Cardiac muscle cell (in vitro differentiated cells and primary cell): ENCODE results near the gene ANKRD26. TPM values are rescaled to one million over a fixed set of nuclear protein-coding genes. Genes with fewer than 3 reads are reported as not detected.

ENCODE experiments used
- DNase-seq, 2 donors: peaks; one replicate each; pipeline versions ENCODE4 v3.0.0 to v3.0.0-alpha.2; 2010 to 2017; ENCODE audit warnings: low read depth in 1 of 2, low spot score in 1 of 2
- H3K27ac ChIP-seq: fragments of 200-600 bp; sonication (generic); 2 replicates; pipeline ENCODE4 v1.5.1; 2016
- H3K27me3 ChIP-seq: fragments of 200-600 bp; sonication (generic); 2 replicates; pipeline ENCODE4 v1.6.0; 2016; ENCODE audit warnings: control low read depth
- H3K36me3 ChIP-seq: fragments of 200-600 bp; sonication (generic); 2 replicates; pipeline ENCODE4 v1.5.1; 2016; ENCODE audit warnings: control low read depth
- H3K4me1 ChIP-seq: fragments of 200-600 bp; sonication (generic); 2 replicates; pipeline ENCODE4 v1.8.1; 2017; ENCODE audit warnings: low read depth, mild to moderate bottlenecking, mixed run types
- H3K4me3 ChIP-seq: fragments of 200-600 bp; sonication (generic); 2 replicates; pipeline ENCODE4 v1.5.1; 2016; ENCODE audit warnings: mild to moderate bottlenecking
- H3K9me3 ChIP-seq: fragments of 200-600 bp; sonication (generic); 2 replicates; pipeline ENCODE4 v1.5.1; 2017; ENCODE audit warnings: low read depth, mild to moderate bottlenecking, control low read depth
- CTCF ChIP-seq: IDR thresholded peaks from 2 replicates; pipeline ENCODE4 v1.5.1; 2012; ENCODE audit warnings: low read depth, mild to moderate bottlenecking, low read length
- polyA plus RNA-seq: library from polyadenylated mRNA; unstranded; fragments of >200 nt; fragmentation: Nextera tagmentation; extraction: Ambion mirVana; gene quantifications from 2 replicates; pipeline ENCODE4 v1.2.1, GENCODE V29; 2016
- total RNA-seq: library from RNA; depleted of rRNA; stranded (reverse); fragments of >200 nt; gene quantifications from 2 replicates; pipeline ENCODE4 v1.2.3, GENCODE V29; 2016

The ANKRD26 gene
- total RNA-seq (7.1 and 16.1 TPM in 2 replicates), polyA plus RNA-seq (25.0 and 30.9 TPM in 2 replicates)

DNA sequence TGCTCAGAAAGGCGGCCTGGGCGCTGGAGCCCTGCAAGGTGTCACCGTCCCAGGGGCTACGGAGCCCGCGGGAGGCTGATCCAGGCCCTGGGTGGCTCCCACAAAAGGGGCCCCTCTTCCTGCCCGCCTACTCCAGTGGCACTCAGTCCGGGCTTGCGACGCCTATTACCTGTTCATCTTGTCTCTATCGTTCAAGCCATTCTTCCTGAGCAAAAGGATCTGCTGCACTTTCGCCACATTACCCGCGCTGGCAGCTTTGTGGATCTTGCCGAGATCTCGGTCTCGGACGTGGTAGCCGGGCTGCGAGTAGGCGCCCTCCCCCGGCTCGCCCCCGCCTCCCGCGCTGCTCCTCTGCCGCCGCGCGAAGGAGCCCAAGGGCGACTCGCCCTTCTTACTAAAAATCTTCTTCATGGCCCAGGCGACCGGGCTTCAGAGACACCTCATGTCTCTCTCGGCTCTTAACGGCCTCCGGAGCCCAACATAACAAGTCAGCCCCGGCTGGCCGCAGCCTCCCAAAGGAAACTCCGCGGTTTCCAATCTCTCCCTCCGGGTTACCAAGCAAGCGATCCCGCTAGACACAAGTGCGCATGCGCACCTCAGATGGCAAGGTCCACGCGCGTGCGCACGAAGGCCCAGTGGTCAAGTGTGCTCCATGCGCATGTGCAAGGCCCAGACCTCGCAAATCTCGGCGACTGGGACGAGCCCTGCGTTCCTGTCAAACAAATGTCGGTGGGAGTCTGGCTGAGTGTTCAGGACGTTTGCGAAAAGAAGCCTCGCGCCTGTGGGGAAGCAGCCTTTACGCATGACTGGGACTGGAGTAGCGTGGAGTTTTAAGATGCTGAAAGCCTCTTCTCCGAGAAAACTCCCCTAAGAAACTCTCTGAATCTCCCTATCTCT is at the start of gene ANKRD26:
ANKRD26 (minus strand) TSS at position 579 of the 897 bp plus-strand sequence; CDS start at position 411, 168 bp downstream.
- TF ChIP-seq CTCF = peak; percentile 14
- Histone ChIP-seq H3K27ac (peak within 1 kb of the TSS; percentile 87), H3K4me3 (peak within 1 kb of the TSS; percentile 51)

GRCh38 chr10:27147701-27148100 is 47.4 kb upstream of the ANKRD26 start:
- peaks cover 5% of the 10 kb centered on the region for H3K4me1 ChIP-seq
- no peak for DNase-seq
- no peak overlapping the region for H3K4me3 ChIP-seq
- H3K27me3 ChIP-seq = no peaks in the 10 kb centered on the region
- no peak for TF ChIP-seq CTCF
- H3K27ac ChIP-seq = no peak overlapping the region
- H3K9me3 ChIP-seq = no peaks in the 10 kb centered on the region
- peaks cover 48% of the 10 kb centered on the region for H3K36me3 ChIP-seq

More for the DNA sequence above, at the start of gene ANKRD26:
- H3K36me3 ChIP-seq = peaks cover under 1% of the 10 kb centered on the region
- H3K27me3 ChIP-seq = no peaks in the 10 kb centered on the region
- no peaks in the 10 kb centered on the region for H3K9me3 ChIP-seq
- peaks cover 5% of the 10 kb centered on the region for H3K4me1 ChIP-seq
- DNase-seq = peak; percentile 98 to 100

- TF ChIP-seq CTCF = no peak
Observed at GRCh38 chr10:27145937-27146336, 45.6 kb upstream of the ANKRD26 start.

DNA sequence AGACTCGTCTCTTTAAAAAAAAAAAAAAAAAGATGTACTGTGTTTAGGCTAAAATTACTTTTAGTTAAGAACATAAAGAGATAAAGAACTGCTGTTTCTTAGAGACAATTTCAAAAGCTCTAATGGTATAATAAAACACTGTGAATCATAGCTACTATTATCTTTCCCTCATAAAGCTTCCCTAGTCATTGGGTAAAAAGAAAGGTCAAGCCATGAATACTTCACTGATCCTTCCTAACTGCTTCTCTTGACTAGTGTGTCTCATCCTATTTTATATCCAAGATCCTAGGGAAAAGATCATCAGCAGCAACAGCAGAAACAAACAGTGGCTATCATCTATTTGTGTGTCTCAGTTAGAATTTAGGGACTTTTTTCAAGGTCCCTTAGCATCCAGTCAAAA is 43.4 kb upstream of the ANKRD26 start:
- H3K9me3 ChIP-seq = no peaks in the 10 kb centered on the region
- no peaks in the 10 kb centered on the region for H3K4me1 ChIP-seq
- peaks cover 65% of the 10 kb centered on the region for H3K36me3 ChIP-seq
- TF ChIP-seq CTCF = no peak
- H3K27me3 ChIP-seq = no peaks in the 10 kb centered on the region
- H3K27ac ChIP-seq = no peak overlapping the region
- no peak for DNase-seq
- no peak overlapping the region for H3K4me3 ChIP-seq

More at GRCh38 chr10:27145937-27146336, 45.6 kb upstream of the ANKRD26 start:
- peaks cover 59% of the 10 kb centered on the region for H3K36me3 ChIP-seq
- H3K27me3 ChIP-seq = no peaks in the 10 kb centered on the region
- DNase-seq = no peak
- no peaks in the 10 kb centered on the region for H3K9me3 ChIP-seq
- no peak overlapping the region for H3K27ac ChIP-seq
- H3K4me1 ChIP-seq = no peaks in the 10 kb centered on the region
- H3K4me3 ChIP-seq = no peak overlapping the region

GRCh38 chr10:27138277-27138676 is 38.0 kb upstream of the ANKRD26 start:
- DNase-seq = no peak
- Histone ChIP-seq H3K27ac (no peak overlapping the region), H3K9me3 (no peaks in the 10 kb centered on the region), H3K36me3 (peaks cover 47% of the 10 kb centered on the region), H3K4me3 (no peak overlapping the region), H3K27me3 (no peaks in the 10 kb centered on the region), H3K4me1 (no peaks in the 10 kb centered on the region)
- TF ChIP-seq CTCF = no peak
